Tibial nerve (tissue), 4 donors: ENCODE data around the gene AP1G2. TPM values are rescaled to one million over a fixed set of nuclear protein-coding genes. Genes with fewer than 3 reads are reported as not detected.

Source experiments
- DNase-seq, 2 donors: peaks; one replicate each; pipeline ENCODE4 v3.0.0-alpha.2; 2019; ENCODE audit warnings: low spot score in 2 of 2
- H3K27ac ChIP-seq, 4 donors: fragments of 200-600 bp; sonication (generic) in 3 of 4; one replicate each; pipeline ENCODE4 v1.5.1; 2017 to 2019; ENCODE audit warnings: mild to moderate bottlenecking in 1 of 4
- H3K27me3 ChIP-seq, 2 donors: fragments of 200-600 bp; sonication (generic) in 1 of 2; one replicate each; pipeline versions ENCODE4 v1.5.1 to v1.6.0; 2017 to 2019
- H3K36me3 ChIP-seq, 3 donors: fragments of 200-600 bp; sonication (generic); one replicate each; pipeline ENCODE4 v1.5.1; 2018 to 2019
- H3K4me1 ChIP-seq, 4 donors: fragments of 200-600 bp; sonication (generic) in 3 of 4; one replicate each; pipeline ENCODE4 v1.5.1; 2017 to 2019
- H3K4me3 ChIP-seq, 4 donors: fragments of 200-600 bp; sonication (generic) in 3 of 4; one replicate each; pipeline ENCODE4 v1.5.1; 2017 to 2019; ENCODE audit warnings: mild to moderate bottlenecking in 1 of 4, moderate library complexity in 1 of 4
- H3K9me3 ChIP-seq, 4 donors: fragments of 200-600 bp; sonication (generic) in 3 of 4; one replicate each; pipeline ENCODE4 v1.5.1; 2017 to 2019
- EP300 ChIP-seq, 2 donors: sonication (generic); formaldehyde crosslinking; IDR thresholded peaks; one replicate each; pipeline ENCODE4 v1.6.1; 2017; ENCODE audit warnings: antibody characterized with exemption in 2 of 2, mild to moderate bottlenecking in 1 of 2
- POLR2A ChIP-seq, 2 donors: fragments of 450-650 bp; IDR thresholded peaks; one replicate each; pipeline ENCODE4 v1.6.1; 2017; ENCODE audit warnings: antibody characterized with exemption in 2 of 2, mild to moderate bottlenecking in 2 of 2, moderate library complexity in 2 of 2
- WGBS, 2 donors: methylation state at CpG; one replicate each; pipeline ENCODE4 v1.1.5; 2018; 5-methylcytosine and 5-hydroxymethylcytosine counted together
- total RNA-seq, 4 donors: library from RNA; depleted of rRNA; stranded (reverse); fragments of >200 nt; gene quantifications; one replicate each; pipeline ENCODE4 v1.1.0, GENCODE V29; 2016
- TF ChIP-seq, protein P1 (sequence below), 5 experiments: fragments of 200-600 bp in 3 of 5; fragments of 450-650 bp in 2 of 5; sonication (generic) in 3 of 5; IDR thresholded peaks; one replicate each; pipeline ENCODE4 v1.5.1; 2016 to 2019; ENCODE audit warnings: antibody characterized with exemption in 5 of 5, mild to moderate bottlenecking in 3 of 5, moderate library complexity in 2 of 5

Gene AP1G2
- total RNA-seq, 4 donors from 2014 or later, result 30.2 to 76.8 (median 52.0) TPM

DNA sequence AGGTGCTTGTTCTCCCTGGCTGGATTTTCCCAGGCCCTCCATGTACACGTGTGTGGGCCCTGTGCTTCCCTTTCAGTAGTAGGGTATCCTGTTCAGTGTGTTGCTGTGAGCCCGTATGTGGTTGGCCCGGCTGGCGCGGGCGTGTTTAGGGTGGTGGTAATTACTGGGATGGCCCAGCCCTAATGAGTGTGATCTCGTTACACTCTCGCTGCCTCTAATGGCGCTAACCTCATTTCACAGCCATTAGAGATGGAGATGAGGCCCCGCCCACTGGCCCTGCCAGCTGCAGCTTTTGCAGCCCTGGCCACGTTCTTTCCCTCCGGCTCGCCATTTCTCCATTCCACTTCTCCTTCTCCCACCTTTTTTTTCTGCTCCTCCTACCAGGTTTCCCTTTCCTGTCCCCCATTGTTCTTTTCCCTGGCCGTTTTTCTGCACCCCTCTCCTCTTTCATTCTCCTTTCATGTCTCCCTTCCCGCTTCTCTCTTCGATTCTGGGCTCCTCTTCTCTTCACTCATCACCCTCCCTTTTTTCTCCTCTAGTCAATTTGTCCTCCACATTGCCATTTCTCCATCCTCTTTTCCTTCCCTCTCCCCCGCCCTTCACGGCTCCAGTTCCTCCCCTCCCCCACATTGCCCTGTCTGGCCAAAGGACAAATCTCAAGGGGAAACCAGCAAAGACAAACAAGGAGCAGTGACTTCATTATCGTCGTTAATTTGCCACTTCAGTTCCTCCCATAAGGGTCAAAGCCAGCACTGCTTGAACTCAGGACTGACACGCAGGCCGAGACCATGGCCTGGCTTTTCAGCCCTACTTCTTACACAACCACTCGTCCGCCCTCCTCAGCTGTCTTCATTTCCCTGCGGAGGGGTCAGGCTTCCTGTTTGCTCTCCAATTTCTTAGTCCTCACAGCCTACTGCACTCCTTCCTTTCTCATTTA, 22.8 kb downstream of the AP1G2 start:
- H3K36me3 ChIP-seq, result no peaks in the 10 kb centered on the region
- DNase-seq, result no peak
- TF ChIP-seq EP300 (IDR thresholded peaks at IDR 0.05), result peak in 1 of 2 donors; percentile 15
- TF ChIP-seq, protein P1, sequence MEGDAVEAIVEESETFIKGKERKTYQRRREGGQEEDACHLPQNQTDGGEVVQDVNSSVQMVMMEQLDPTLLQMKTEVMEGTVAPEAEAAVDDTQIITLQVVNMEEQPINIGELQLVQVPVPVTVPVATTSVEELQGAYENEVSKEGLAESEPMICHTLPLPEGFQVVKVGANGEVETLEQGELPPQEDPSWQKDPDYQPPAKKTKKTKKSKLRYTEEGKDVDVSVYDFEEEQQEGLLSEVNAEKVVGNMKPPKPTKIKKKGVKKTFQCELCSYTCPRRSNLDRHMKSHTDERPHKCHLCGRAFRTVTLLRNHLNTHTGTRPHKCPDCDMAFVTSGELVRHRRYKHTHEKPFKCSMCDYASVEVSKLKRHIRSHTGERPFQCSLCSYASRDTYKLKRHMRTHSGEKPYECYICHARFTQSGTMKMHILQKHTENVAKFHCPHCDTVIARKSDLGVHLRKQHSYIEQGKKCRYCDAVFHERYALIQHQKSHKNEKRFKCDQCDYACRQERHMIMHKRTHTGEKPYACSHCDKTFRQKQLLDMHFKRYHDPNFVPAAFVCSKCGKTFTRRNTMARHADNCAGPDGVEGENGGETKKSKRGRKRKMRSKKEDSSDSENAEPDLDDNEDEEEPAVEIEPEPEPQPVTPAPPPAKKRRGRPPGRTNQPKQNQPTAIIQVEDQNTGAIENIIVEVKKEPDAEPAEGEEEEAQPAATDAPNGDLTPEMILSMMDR (IDR thresholded peaks at IDR 0.05), result no peak
- no peak overlapping the region for H3K4me3 ChIP-seq
- peaks cover 0 to 16% (median 0%) of the 10 kb centered on the region in 4 donors for H3K4me1 ChIP-seq
- peak overlapping the region in 2 of 4 donors; percentile 40 to 50 for H3K27ac ChIP-seq
- no peaks in the 10 kb centered on the region for H3K27me3 ChIP-seq
- WGBS, 2 donors, result 41 to 43% methylated on average over 25 of the region's 25 CpGs
- H3K9me3 ChIP-seq, result no peaks in the 10 kb centered on the region

DNA sequence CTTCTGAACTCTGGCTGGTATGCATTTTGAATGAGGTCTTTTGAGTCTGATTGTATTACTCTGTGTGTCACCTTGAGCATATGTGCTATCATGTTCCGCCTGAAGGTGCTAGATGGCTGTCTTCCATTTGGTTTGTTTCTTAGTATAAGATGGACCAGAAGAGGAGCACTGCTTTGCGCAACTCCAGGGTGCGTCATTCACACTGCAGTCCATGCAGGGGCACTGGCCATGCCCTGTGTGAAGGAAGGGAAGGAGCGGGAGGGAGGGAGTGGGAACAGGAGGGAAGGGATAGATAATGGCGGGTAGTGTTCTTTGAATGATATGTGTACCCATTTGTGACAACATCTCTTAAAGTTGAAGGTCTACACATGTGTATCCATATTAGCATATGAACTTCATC, 24.2 kb downstream of the AP1G2 start:
- TF ChIP-seq, protein P1 (IDR thresholded peaks at IDR 0.05), result no peak
- TF ChIP-seq EP300 (IDR thresholded peaks at IDR 0.05) (no peak), POLR2A (IDR thresholded peaks at IDR 0.05) (no peak)
- 93 to 96% methylated on average over 5 of the region's 5 CpGs for WGBS, 2 donors
- H3K4me1 ChIP-seq, result peaks cover 0 to 30% (median 4%) of the 10 kb centered on the region in 4 donors

DNA sequence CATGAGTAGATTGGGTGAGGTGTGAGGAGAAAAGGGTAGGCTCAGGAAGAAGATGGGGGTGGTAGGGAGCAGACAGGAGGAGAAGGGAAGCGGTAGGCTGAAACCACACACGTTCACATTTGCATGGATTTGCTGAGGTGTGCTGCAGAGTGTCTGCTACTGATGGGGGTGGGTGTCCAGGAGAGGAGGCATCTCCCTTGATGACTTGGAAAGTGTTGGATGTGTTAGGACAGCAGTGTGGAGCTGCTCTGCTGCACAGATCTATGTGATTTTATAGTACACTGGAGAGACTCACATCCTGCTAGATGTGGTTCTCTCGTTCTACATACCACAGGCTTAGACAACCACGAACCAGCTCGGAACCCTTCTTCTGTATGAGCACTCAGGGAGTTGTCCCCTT, 25.3 kb downstream of the AP1G2 start:
- no peaks in the 10 kb centered on the region for H3K36me3 ChIP-seq
- peaks cover 0 to 31% (median 4%) of the 10 kb centered on the region in 4 donors for H3K4me1 ChIP-seq
- H3K4me3 ChIP-seq, result no peak overlapping the region
- no peak overlapping the region for H3K27ac ChIP-seq
- no peaks in the 10 kb centered on the region for H3K9me3 ChIP-seq
- WGBS, 2 donors, result 75 to 86% methylated on average over 5 of the region's 5 CpGs
- no peaks in the 10 kb centered on the region for H3K27me3 ChIP-seq
- TF ChIP-seq EP300 (IDR thresholded peaks at IDR 0.05), result no peak
- no peak for TF ChIP-seq POLR2A (IDR thresholded peaks at IDR 0.05)
- TF ChIP-seq, protein P1 (IDR thresholded peaks at IDR 0.05), result no peak
- no peak for DNase-seq

More for the DNA sequence above, 24.2 kb downstream of the AP1G2 start:
- DNase-seq, result no peak
- no peaks in the 10 kb centered on the region for H3K36me3 ChIP-seq
- H3K27ac ChIP-seq, result no peak overlapping the region
- no peaks in the 10 kb centered on the region for H3K9me3 ChIP-seq
- H3K27me3 ChIP-seq, result no peaks in the 10 kb centered on the region
- H3K4me3 ChIP-seq, result no peak overlapping the region

DNA sequence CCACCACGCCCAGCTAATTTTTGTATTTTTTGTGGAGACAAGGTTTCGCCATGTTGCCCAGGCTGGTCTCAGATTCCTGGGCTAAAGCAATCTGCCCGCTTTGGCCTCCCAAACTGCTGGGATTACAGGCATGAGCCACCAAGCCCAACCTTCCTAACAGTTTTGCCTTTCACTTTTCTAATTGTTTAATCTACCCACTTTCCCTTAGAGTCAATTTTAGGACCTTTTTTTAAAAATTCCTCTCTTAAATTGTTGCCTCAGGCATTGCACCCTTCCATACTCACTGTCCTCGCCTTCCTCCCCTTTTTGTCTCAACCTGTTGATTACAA, 27.5 kb downstream of the AP1G2 start:
- 90 to 97% methylated on average over 4 of the region's 4 CpGs for WGBS, 2 donors
- Histone ChIP-seq H3K27me3 (no peaks in the 10 kb centered on the region), H3K9me3 (no peaks in the 10 kb centered on the region), H3K4me1 (peaks cover 0 to 23% (median 4%) of the 10 kb centered on the region in 4 donors), H3K4me3 (no peak overlapping the region), H3K27ac (no peak overlapping the region), H3K36me3 (peaks cover 0 to 3% (median 0%) of the 10 kb centered on the region in 3 donors)
- DNase-seq, result no peak
- TF ChIP-seq POLR2A (IDR thresholded peaks at IDR 0.05) (no peak), EP300 (IDR thresholded peaks at IDR 0.05) (no peak)
- TF ChIP-seq, protein P1 (IDR thresholded peaks at IDR 0.05), result no peak
